Keratinocyte (primary cell): ENCODE data around the gene PNPLA2.

ENCODE experiments used
- CTCF ChIP-seq, 3 experiments: IDR thresholded peaks in 1 of 3; conservative IDR thresholded peaks in 1 of 3; optimal IDR thresholded peaks in 1 of 3; 2 replicates in 2 of 3; 3 replicates in 1 of 3; pipeline versions ENCODE3 to v1.5.1; 2011; ENCODE audit warnings: low read length in 3 of 3, mild to moderate bottlenecking in 3 of 3, moderate library complexity in 2 of 3, control low read depth in 1 of 3, inconsistent platforms in 1 of 3; ENCODE audit not compliant: insufficient read depth in 2 of 3; ENCODE audit errors: extremely low read depth in 1 of 3
- EZH2 ChIP-seq: IDR thresholded peaks from one replicate; pipeline ENCODE4 v1.6.1; 2012; ENCODE audit warnings: inconsistent platforms, mild to moderate bottlenecking, low read length, moderate library complexity

- TF ChIP-seq CTCF (optimal IDR thresholded peaks at IDR 0.05 in 1 of 3, IDR thresholded peaks at IDR 0.05 in 1 of 3, conservative IDR thresholded peaks at IDR 0.05 in 1 of 3; ENCODE audit: extremely low read depth in 1 of 3, insufficient read depth in 2 of 3, low read length in 3 of 3) (no peak), EZH2 (no peak)
Observed at GRCh38 chr11:833114-833791, 14.5 kb downstream of the PNPLA2 start.
